C4-2B (cell line): Measurements from ENCODE around the gene GALM.

Experiments used
- H3K27ac ChIP-seq: fragments of 450-650 bp; 2 replicates; pipeline ENCODE4 v1.5.1; 2017
- ZFX ChIP-seq: fragments of 450-650 bp; IDR thresholded peaks from 2 replicates; pipeline ENCODE4 v1.6.1; 2017
- TF ChIP-seq, protein P1 (sequence below): fragments of 450-650 bp; conservative IDR thresholded peaks from 2 replicates; pipeline ENCODE4 v1.5.1; 2017; ENCODE audit warnings: mild to moderate bottlenecking

Gene GALM

DNA sequence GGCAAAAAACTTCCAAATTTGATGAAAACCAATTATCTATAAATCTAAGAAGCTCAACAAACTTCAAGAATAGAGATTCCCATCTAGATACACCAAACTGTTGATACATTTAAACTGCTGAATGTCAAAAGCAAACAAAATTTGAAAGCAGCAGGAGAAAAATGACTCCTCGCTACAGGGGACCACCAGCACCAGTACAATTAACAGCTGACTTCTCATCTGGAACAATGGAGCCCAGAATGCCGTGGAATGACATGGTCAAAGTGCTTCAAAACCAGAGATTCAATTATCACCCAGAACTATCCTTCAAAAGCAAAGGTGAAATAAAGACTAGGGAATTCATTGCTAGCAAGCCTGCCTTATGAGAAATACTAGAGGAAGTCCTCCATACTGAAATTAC, 73.6 kb downstream of the GALM start:
- no peak overlapping the region for H3K27ac ChIP-seq
- TF ChIP-seq ZFX: no peak
- TF ChIP-seq, protein P1, sequence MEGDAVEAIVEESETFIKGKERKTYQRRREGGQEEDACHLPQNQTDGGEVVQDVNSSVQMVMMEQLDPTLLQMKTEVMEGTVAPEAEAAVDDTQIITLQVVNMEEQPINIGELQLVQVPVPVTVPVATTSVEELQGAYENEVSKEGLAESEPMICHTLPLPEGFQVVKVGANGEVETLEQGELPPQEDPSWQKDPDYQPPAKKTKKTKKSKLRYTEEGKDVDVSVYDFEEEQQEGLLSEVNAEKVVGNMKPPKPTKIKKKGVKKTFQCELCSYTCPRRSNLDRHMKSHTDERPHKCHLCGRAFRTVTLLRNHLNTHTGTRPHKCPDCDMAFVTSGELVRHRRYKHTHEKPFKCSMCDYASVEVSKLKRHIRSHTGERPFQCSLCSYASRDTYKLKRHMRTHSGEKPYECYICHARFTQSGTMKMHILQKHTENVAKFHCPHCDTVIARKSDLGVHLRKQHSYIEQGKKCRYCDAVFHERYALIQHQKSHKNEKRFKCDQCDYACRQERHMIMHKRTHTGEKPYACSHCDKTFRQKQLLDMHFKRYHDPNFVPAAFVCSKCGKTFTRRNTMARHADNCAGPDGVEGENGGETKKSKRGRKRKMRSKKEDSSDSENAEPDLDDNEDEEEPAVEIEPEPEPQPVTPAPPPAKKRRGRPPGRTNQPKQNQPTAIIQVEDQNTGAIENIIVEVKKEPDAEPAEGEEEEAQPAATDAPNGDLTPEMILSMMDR: no peak

DNA sequence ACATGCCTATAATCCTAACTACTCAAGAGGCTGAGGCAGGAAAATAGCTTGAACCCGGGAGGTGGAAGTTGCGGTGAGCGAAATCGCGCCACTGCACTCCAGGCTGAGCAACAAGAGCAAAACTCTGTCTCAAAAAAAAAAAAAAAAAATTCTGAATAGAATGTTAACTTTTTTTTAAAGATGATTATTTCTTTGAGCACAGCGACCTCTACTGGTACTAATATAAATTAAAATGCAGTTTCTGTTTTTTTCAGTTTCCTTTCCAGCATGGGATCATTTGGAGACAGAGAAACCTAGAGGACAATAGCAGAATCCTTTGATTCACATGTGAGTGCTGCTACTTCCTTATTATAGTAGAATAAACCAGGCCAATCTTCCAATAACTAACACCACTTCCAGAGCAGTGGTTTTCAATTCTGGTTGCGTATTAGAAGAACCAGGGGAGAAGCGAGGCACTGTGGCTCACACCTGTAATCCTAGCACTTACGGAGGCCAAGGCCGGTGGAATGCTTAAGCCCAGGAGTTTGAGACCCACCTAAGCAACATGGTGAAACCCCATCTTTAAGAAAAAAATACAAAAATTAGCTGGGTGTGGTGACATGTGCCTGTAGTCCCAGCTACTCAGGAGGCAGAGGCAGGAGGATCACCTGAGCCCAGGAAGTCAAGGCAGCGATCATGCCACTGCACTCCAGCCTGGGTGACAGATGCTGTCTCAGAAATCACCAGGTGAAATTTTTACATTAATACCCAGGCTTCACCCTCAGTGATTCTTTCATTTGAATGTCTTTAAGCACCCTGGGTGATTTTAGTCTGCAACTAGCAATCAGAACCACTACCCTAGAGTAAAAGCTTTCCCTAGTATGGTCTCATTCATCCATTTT, 75.2 kb downstream of the GALM start:
- H3K27ac ChIP-seq: no peak overlapping the region
- no peak for TF ChIP-seq ZFX
- TF ChIP-seq, protein P1: peak; percentile 49

DNA sequence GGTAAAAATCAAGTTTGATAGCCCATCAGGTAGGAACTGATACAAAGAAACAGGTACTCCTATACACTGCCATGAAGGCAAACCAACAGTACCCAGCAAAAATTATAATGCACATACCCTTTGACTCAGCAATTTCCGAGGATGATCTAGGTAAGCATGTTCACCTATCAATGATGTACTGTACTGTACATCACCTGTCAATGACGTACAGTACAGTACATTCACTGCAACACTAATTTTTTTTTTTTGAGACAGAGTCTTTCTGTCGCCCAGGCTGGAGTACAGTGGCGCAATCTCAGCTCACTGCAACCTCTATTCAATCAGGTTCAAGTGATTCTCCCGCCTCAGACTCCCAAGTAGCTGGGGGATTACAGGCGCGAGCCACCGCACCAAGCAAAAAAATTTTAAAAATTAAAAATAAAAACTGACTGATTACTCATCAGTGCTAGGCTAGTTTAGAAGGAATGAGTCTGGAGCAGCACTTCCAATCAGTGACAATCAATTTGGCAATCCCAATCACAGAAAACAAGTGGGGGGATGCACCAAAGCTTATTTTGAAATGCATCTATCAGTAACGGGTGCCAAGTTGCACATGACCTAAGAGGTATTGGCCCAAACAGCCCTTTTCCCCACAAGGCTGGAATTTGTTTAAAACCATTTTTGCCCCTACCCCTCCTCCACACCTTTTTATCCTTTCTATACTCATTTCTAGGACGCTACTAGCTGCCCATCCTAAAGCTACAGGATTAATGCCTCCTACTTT, 77.1 kb downstream of the GALM start:
- TF ChIP-seq ZFX: no peak
- TF ChIP-seq, protein P1: no peak
- H3K27ac ChIP-seq: no peak overlapping the region

DNA sequence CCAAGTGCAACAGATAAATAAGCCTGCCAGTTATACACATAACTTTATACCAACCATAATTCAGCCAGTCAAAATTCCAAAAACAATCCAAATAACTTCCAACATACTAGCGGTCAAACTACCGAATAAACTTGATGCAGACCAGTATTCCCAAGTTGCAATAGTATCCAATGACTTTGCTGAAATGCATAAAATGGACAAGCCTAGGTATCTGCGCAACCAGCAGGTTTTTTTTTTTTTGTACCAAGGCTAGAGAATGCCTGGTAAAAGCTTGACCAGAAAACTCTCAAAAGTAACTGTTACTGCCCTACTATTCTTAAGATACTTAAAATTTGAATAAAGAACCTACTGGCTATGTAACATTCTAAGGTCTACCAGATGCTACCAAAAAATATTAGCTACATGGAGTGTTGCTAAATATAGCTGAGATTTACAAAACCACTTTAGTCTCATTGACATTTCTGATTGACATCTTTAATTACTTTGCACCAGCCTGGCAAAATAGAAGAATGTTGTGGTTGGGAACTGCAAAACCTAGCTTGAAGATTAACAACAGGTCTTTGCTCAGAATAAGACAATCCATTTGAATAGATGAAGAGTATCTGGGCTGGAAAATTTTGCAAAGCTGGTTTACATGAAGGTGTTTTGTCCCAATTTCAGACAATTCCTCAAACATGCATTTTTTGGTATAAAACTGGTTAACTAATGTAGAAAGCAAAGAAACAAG, 77.9 kb downstream of the GALM start:
- no peak for TF ChIP-seq ZFX
- TF ChIP-seq, protein P1: no peak
- no peak overlapping the region for H3K27ac ChIP-seq

DNA sequence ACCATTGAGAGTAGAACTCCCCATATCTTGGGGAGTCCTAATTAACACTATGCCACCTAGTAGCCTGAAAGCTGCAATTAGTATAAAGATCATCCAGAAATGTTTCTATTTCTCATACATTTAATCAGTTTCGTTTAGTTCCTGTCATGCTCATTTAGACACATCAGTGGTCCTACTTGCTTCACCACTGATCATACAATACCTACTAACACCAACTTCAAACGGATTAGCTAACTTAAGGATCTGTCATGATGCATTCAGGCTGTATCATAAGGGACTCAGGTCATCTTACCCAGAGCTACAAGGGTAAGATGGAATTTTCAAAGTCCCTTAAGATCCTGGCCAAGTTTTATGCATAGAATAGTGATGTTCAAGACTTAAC, 78.5 kb downstream of the GALM start:
- H3K27ac ChIP-seq: no peak overlapping the region
- TF ChIP-seq ZFX: no peak
- TF ChIP-seq, protein P1: no peak

DNA sequence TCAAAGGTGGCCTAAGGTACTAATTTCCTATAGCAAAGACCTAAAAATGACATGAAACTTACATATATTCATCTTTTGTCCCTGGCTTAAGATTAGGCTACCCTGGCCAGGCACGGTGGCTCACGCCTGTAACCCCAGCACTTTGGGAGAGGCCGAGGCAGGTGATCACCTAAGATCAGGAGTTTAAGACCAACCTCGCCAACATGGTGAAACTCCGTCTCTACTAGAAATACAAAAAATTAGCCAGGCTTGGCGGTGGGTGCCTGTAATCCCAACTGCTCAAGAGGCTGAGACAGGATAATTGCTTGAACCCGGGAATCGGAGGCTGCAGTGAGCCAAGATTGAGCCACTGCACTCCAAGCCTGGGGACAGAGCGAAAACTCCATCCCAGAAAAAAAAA, 79.4 kb downstream of the GALM start:
- no peak overlapping the region for H3K27ac ChIP-seq
- TF ChIP-seq, protein P1: no peak
- TF ChIP-seq ZFX: no peak

DNA sequence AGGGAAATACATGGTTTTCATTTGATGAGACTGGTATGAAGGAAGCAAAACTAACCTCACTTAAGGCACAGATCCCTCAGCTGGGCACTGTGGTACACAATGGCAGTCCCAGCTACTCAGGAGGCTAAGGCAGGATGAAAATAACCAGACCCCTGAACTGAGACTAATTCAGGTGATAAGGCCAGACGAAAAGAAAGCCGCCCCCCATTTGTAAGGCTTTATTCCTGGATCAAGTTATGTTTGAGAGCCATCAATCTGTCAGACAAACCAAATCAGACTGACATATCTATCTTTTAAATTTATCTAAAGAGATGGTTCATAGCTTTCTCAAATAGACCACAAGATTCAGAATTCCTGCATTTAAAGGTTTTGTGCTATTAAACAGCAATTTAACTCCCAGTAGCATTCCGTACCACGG, 81.1 kb downstream of the GALM start:
- TF ChIP-seq, protein P1: no peak
- no peak for TF ChIP-seq ZFX
- H3K27ac ChIP-seq: no peak overlapping the region
